ENCODE results near the gene CAMK4.

CAMK4 gene

GRCh38 chr5:111532886-111533582, 308.9 kb downstream of the CAMK4 start:
- no peak overlapping the region for H3K9ac ChIP-seq
- no peak for TF ChIP-seq Cebpa-rat (IDR thresholded peaks at IDR 0.05)
- H3K9me3 ChIP-seq = 0 out of 2 replicates have a peak, but pooled peaks cover 8% of the 10 kb centered on the region
- H3K4me1 ChIP-seq = peaks cover 8% of the 10 kb centered on the region
- no peaks in the 10 kb centered on the region for H3K36me3 ChIP-seq
- no peak overlapping the region for H3K4me2 ChIP-seq
- H3K27ac ChIP-seq = no peak overlapping the region
- no peaks in the 10 kb centered on the region for H3K27me3 ChIP-seq
- H3K4me3 ChIP-seq = no peak overlapping the region
- H4K20me1 ChIP-seq = no peaks in the 10 kb centered on the region

- TF ChIP-seq Cebpa-rat (IDR thresholded peaks at IDR 0.05) = no peak
- Histone ChIP-seq H3K4me3 (no peak overlapping the region), H3K4me2 (no peak overlapping the region), H3K27ac (no peak overlapping the region), H3K9ac (no peak overlapping the region), H3K9me3 (0 out of 2 replicates have a peak, but pooled peaks cover 8% of the 10 kb centered on the region), H4K20me1 (no peaks in the 10 kb centered on the region), H3K36me3 (no peaks in the 10 kb centered on the region), H3K27me3 (no peaks in the 10 kb centered on the region), H3K4me1 (no peaks in the 10 kb centered on the region)
These were observed 311.8 kb downstream of the CAMK4 start for GRCh38 chr5:111535879-111536549.

DNA sequence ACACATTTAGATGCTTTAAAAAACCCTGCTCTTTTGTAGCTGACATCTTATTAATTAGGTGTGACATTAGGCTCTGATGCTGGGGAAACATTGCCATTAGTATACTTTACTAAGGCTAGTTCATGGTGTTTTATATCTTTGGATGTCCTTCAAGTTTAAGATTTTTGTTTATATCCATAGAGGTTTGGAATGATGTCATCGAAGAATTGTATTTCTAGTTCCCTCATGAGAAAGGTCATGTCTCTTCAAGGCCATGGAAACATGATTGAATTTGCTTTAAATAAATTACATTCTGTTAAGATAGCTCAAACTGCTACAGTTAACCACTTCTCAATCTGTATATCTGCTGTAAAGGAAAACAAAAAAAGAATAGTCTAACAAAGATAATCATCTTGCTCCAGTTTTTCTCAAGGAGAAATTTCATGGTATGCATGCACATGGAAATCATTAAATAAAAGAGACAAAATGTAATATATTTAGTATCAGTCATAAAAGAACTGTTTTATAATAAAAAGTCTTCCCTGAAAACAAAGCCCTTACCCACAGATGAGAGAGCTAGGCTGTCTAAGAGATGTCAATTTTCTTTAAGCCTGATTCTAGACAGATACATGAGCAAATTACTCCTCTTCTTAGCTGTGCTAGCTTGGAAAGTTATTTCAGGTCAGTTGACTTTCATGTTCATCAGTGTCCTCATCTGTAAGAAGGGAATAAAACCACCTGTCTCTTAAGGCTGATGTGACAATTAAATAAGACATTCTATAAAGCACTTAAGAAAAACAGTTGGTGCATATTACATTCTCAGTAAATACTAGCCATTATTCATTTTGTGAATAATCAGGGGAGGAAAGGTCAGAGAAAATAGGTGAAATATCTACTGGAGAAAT, 313.2 kb downstream of the CAMK4 start:
- TF ChIP-seq Cebpa-rat (IDR thresholded peaks at IDR 0.05) = no peak
- Histone ChIP-seq H3K27me3 (no peaks in the 10 kb centered on the region), H3K4me1 (no peaks in the 10 kb centered on the region), H3K4me2 (no peak overlapping the region), H3K4me3 (no peak overlapping the region), H3K9ac (no peak overlapping the region), H3K9me3 (0 out of 2 replicates have a peak, but pooled peaks cover 8% of the 10 kb centered on the region), H4K20me1 (no peaks in the 10 kb centered on the region), H3K36me3 (no peaks in the 10 kb centered on the region), H3K27ac (no peak overlapping the region)
